GM18873 (cell line): Measurements from ENCODE around the gene ADIPOR2.
"Not testable (repeated sequence)": the region's sequence is repeated elsewhere in the genome, so short reads cannot be mapped to it uniquely, and the experiment has no call there.

ENCODE experiments used
- ATAC-seq: cut with Tn5 transposase; IDR thresholded peaks from one replicate; pipeline ENCODE4 v1.9.1; 2021; ENCODE audit warnings: mild to moderate bottlenecking, moderate library complexity, moderate number of reproducible peaks; ENCODE audit not compliant: unreplicated experiment, low FRiP score

ADIPOR2 gene

GRCh38 chr12:1702713-1703112 is 11.8 kb downstream of the ADIPOR2 start:
- no peak for ATAC-seq

- no peak for ATAC-seq
Observed at GRCh38 chr12:1703771-1704722, 13.2 kb downstream of the ADIPOR2 start.

GRCh38 chr12:1705774-1706631 is 15.1 kb downstream of the ADIPOR2 start:
- ATAC-seq: no peak

- ATAC-seq: no peak
Observed at GRCh38 chr12:1706632-1706980, 15.7 kb downstream of the ADIPOR2 start.

- no peak for ATAC-seq
Observed at GRCh38 chr12:1707051-1707450, 16.2 kb downstream of the ADIPOR2 start.

- not testable (repeated sequence) for ATAC-seq
Observed at GRCh38 chr12:1709968-1710367, 19.1 kb downstream of the ADIPOR2 start.

GRCh38 chr12:1710870-1711269 is 20.0 kb downstream of the ADIPOR2 start:
- not testable (repeated sequence) for ATAC-seq

- not testable (repeated sequence) for ATAC-seq
Observed at GRCh38 chr12:1711536-1712211, 20.8 kb downstream of the ADIPOR2 start.

GRCh38 chr12:1712305-1712704 is 21.4 kb downstream of the ADIPOR2 start:
- ATAC-seq: not testable (repeated sequence)

GRCh38 chr12:1712852-1713251 is 22.0 kb downstream of the ADIPOR2 start:
- not testable (repeated sequence) for ATAC-seq

- ATAC-seq: not testable (repeated sequence)
Observed at GRCh38 chr12:1713783-1714348, 23.0 kb downstream of the ADIPOR2 start.

GRCh38 chr12:1715459-1715858 is 24.6 kb downstream of the ADIPOR2 start:
- not testable (repeated sequence) for ATAC-seq

GRCh38 chr12:1716215-1716862 is 25.5 kb downstream of the ADIPOR2 start:
- no peak for ATAC-seq

- no peak for ATAC-seq
Observed at GRCh38 chr12:1716911-1717310, 26.0 kb downstream of the ADIPOR2 start.

GRCh38 chr12:1719139-1719538 is 28.3 kb downstream of the ADIPOR2 start:
- no peak for ATAC-seq

- no peak for ATAC-seq
Observed at GRCh38 chr12:1720494-1720893, 29.6 kb downstream of the ADIPOR2 start.

- no peak for ATAC-seq
Observed at GRCh38 chr12:1723721-1724120, 32.9 kb downstream of the ADIPOR2 start.

GRCh38 chr12:1724250-1724649 is 33.4 kb downstream of the ADIPOR2 start:
- ATAC-seq: no peak

GRCh38 chr12:1726753-1727152 is 35.9 kb downstream of the ADIPOR2 start:
- no peak for ATAC-seq

GRCh38 chr12:1728824-1729223 is 38.0 kb downstream of the ADIPOR2 start:
- no peak for ATAC-seq
